Activated T-cell treated with anti-CD3 and anti-CD28 coated beads, Interleukin-2, amount 50 U/mL, for 4 hours (primary cell): ENCODE data around the gene NKIRAS2. TPM values are rescaled to one million over a fixed set of nuclear protein-coding genes. Genes with fewer than 3 reads are reported as not detected.

Experiments
- ATAC-seq, 2 donors: fragments of 200-7000 bp; cut with Tn5 transposase; one replicate each; pipeline ENCODE4 v1.10.0; 2021
- DNase-seq: peaks from one replicate; pipeline ENCODE4 v3.0.0-alpha.2; 2020
- H3K27me3 Mint-ChIP-seq: one replicate; pipeline ENCODE4 v1.8.0; 2021; ENCODE audit warnings: low read depth, mixed read lengths
- H3K36me3 Mint-ChIP-seq: one replicate; pipeline ENCODE4 v1.8.0; 2022; ENCODE audit warnings: mixed read lengths; ENCODE audit not compliant: insufficient read depth
- H3K4me1 Mint-ChIP-seq: one replicate; pipeline ENCODE4 v1.8.0; 2021; ENCODE audit warnings: low read depth, mixed read lengths
- H3K4me3 Mint-ChIP-seq: one replicate; pipeline ENCODE4 v1.8.0; 2021; ENCODE audit warnings: mild to moderate bottlenecking, moderate library complexity, mixed read lengths
- H3K9me3 Mint-ChIP-seq: one replicate; pipeline ENCODE4 v1.8.0; 2021; ENCODE audit warnings: mixed read lengths
- total RNA-seq, 3 donors: library from RNA; stranded (reverse); gene quantifications; one replicate each; pipeline ENCODE4 v1.2.1, GENCODE V29; 2021

The NKIRAS2 gene
- total RNA-seq, 3 donors from 2014 or later: 33.4 to 35.8 (median 34.2) TPM

GRCh38 chr17:42050393-42051012 is 30.6 kb downstream of the NKIRAS2 start, which contains the start of gene C17orf113:
TSS of gene C17orf113 (minus strand) at chr17:42050601. CDS start at chr17:42043376, 7,225 bp downstream.
- ATAC-seq (peak; percentile 79 to 85), DNase-seq (peak; percentile 31)
- Mint-ChIP-seq H3K4me3 (peak within 1 kb of the TSS; percentile 76), H3K4me1 (peaks cover 4% of the 10 kb centered on the region), H3K9me3 (no peaks in the 10 kb centered on the region), H3K27me3 (peaks cover 51% of the 10 kb centered on the region), H3K36me3 (no peaks in the 10 kb centered on the region)

GRCh38 chr17:42051013-42051400 is 31.1 kb downstream of the NKIRAS2 start:
- Mint-ChIP-seq H3K4me3 (peak overlapping the region; percentile 57), H3K27me3 (peaks cover 53% of the 10 kb centered on the region), H3K4me1 (peaks cover 4% of the 10 kb centered on the region), H3K36me3 (no peaks in the 10 kb centered on the region), H3K9me3 (no peaks in the 10 kb centered on the region)
- DNase-seq (no peak), ATAC-seq (no peak)

DNA sequence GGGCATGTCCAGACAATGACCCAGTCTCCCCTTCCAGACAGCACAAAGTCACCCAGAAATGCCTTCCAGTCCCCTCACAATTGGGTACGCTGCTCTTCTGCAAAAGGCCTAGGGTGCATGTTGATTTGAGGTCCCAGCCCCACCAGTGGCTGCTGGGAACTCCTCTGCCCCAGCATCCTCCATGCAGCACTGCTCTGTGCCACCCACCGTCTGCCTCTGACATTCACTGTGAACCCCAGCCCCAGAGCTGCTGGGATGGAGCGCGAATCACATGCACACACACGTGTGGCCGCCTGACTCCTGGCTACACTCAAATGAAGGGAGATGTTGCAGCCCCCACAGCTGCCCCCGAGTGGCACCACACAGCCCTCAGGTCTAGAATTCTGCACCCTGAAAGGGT is 31.8 kb downstream of the NKIRAS2 start:
- peaks cover 53% of the 10 kb centered on the region for H3K27me3 Mint-ChIP-seq
- peak overlapping the region; percentile 57 for H3K4me3 Mint-ChIP-seq
- H3K36me3 Mint-ChIP-seq: no peaks in the 10 kb centered on the region
- H3K9me3 Mint-ChIP-seq: no peaks in the 10 kb centered on the region
- no peak for ATAC-seq
- peaks cover 4% of the 10 kb centered on the region for H3K4me1 Mint-ChIP-seq
- no peak for DNase-seq

- H3K36me3 Mint-ChIP-seq: no peaks in the 10 kb centered on the region
- no peak for DNase-seq
- H3K9me3 Mint-ChIP-seq: no peaks in the 10 kb centered on the region
- peaks cover 53% of the 10 kb centered on the region for H3K27me3 Mint-ChIP-seq
- no peak overlapping the region for H3K4me3 Mint-ChIP-seq
- ATAC-seq: no peak
- H3K4me1 Mint-ChIP-seq: peaks cover 4% of the 10 kb centered on the region
These were observed 32.5 kb downstream of the NKIRAS2 start for GRCh38 chr17:42052346-42052877.

GRCh38 chr17:42053731-42054500 is 34.0 kb downstream of the NKIRAS2 start:
- Mint-ChIP-seq H3K9me3 (no peaks in the 10 kb centered on the region), H3K4me1 (peaks cover 4% of the 10 kb centered on the region), H3K4me3 (no peak overlapping the region), H3K27me3 (peaks cover 53% of the 10 kb centered on the region), H3K36me3 (no peaks in the 10 kb centered on the region)
- ATAC-seq: no peak
- DNase-seq: no peak

DNA sequence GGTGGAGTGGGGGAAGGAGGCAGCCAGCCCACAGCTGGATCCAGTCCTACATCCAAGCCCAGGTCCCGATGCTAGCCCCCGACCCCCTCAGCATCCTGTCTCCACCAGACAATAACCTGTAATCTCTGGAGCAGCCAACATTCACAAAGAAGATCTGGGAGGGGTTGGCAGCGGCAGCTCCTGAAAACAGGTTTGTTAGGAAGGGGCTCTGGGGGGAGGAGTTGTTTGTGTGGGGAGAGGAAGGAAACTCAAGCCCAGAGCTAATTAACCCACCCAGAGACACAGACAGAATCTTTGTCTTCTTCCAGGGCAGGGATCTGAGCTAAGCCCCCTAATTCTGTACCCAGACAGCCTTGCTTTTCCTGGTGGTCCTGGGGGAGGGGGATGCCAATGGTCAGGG is 35.1 kb downstream of the NKIRAS2 start:
- DNase-seq (no peak), ATAC-seq (no peak)
- Mint-ChIP-seq H3K9me3 (no peaks in the 10 kb centered on the region), H3K4me3 (no peak overlapping the region), H3K27me3 (peaks cover 47% of the 10 kb centered on the region), H3K4me1 (peaks cover 3% of the 10 kb centered on the region), H3K36me3 (no peaks in the 10 kb centered on the region)

DNA sequence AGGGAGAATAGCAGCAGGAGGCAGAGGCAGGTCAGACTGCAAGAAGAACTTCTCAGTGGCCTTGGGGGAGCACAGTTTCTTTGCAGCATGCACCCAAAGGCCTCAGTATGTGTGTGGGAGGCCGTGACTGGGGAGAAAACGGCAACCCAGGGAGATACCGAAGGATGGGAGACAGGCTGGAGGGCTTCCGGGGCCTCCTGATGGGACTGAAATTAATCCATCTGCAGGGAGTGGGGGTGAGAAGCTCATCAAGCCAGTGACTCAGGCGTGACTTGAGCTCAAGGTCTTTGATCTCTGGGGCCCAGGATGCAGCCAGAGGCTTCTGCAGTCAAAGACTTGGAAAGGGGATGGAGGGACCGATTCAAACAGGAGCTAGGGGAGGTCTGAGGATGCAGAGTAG is 35.6 kb downstream of the NKIRAS2 start:
- peaks cover 47% of the 10 kb centered on the region for H3K27me3 Mint-ChIP-seq
- peaks cover 3% of the 10 kb centered on the region for H3K4me1 Mint-ChIP-seq
- ATAC-seq (peak in 1 of 2 donors; percentile 15), DNase-seq (no peak)
- no peaks in the 10 kb centered on the region for H3K9me3 Mint-ChIP-seq
- H3K4me3 Mint-ChIP-seq: no peak overlapping the region
- no peaks in the 10 kb centered on the region for H3K36me3 Mint-ChIP-seq

DNA sequence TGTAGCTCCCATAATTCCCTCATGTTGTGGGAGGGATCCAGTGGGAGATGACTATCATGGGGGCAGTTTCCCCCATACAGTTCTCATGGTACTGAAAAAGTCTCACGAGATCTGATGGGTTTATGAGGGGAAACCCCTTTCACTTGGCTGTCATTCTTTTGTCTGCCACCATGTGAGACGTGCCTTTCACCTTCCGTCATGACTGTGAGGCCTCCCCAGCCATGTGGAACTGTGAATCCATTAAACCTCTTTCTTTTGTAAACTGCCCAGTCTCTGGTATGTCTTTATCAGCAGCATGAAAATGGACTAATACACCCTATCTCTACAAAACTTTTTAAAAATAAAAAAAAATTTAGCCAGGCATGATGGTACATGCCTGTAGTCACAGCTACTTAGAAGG is 36.7 kb downstream of the NKIRAS2 start:
- no peaks in the 10 kb centered on the region for H3K9me3 Mint-ChIP-seq
- H3K27me3 Mint-ChIP-seq: peaks cover 39% of the 10 kb centered on the region
- H3K36me3 Mint-ChIP-seq: no peaks in the 10 kb centered on the region
- no peak for DNase-seq
- no peak overlapping the region for H3K4me3 Mint-ChIP-seq
- no peaks in the 10 kb centered on the region for H3K4me1 Mint-ChIP-seq
- no peak for ATAC-seq

GRCh38 chr17:42058063-42058462 is 38.2 kb downstream of the NKIRAS2 start:
- Mint-ChIP-seq H3K27me3 (peaks cover 26% of the 10 kb centered on the region), H3K9me3 (no peaks in the 10 kb centered on the region), H3K36me3 (no peaks in the 10 kb centered on the region), H3K4me1 (no peaks in the 10 kb centered on the region), H3K4me3 (no peak overlapping the region)
- DNase-seq: no peak
- ATAC-seq: no peak

GRCh38 chr17:42059815-42060214 is 39.9 kb downstream of the NKIRAS2 start:
- Mint-ChIP-seq H3K4me3 (no peak overlapping the region), H3K36me3 (no peaks in the 10 kb centered on the region)

DNA sequence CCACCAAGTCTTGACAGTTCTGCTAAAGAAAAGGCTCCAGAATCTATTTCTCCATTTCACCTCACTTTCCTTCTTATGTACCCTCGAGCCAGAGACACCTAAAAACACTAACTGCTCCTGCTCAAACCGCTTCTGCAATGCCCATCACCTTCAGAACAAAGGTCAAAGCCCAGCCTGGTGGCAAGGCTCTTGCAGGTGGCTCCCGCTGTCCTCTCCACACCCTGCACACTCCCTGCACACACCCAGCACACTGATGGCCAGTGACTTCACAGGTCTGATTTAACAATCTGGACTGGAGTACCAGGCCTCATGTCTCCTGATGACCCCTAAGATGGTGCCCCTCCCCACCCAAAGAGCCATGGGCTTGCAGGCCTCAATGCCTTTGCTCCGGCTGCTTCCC is 40.3 kb downstream of the NKIRAS2 start:
- H3K27me3 Mint-ChIP-seq: peaks cover 8% of the 10 kb centered on the region
- H3K36me3 Mint-ChIP-seq: no peaks in the 10 kb centered on the region
- no peak overlapping the region for H3K4me3 Mint-ChIP-seq
- H3K9me3 Mint-ChIP-seq: no peaks in the 10 kb centered on the region
- H3K4me1 Mint-ChIP-seq: peaks cover 5% of the 10 kb centered on the region
- no peak for ATAC-seq
- no peak for DNase-seq

More at GRCh38 chr17:42059815-42060214, 39.9 kb downstream of the NKIRAS2 start:
- peaks cover 4% of the 10 kb centered on the region for H3K4me1 Mint-ChIP-seq
- no peak for ATAC-seq
- H3K9me3 Mint-ChIP-seq: no peaks in the 10 kb centered on the region
- DNase-seq: no peak
- H3K27me3 Mint-ChIP-seq: peaks cover 13% of the 10 kb centered on the region

DNA sequence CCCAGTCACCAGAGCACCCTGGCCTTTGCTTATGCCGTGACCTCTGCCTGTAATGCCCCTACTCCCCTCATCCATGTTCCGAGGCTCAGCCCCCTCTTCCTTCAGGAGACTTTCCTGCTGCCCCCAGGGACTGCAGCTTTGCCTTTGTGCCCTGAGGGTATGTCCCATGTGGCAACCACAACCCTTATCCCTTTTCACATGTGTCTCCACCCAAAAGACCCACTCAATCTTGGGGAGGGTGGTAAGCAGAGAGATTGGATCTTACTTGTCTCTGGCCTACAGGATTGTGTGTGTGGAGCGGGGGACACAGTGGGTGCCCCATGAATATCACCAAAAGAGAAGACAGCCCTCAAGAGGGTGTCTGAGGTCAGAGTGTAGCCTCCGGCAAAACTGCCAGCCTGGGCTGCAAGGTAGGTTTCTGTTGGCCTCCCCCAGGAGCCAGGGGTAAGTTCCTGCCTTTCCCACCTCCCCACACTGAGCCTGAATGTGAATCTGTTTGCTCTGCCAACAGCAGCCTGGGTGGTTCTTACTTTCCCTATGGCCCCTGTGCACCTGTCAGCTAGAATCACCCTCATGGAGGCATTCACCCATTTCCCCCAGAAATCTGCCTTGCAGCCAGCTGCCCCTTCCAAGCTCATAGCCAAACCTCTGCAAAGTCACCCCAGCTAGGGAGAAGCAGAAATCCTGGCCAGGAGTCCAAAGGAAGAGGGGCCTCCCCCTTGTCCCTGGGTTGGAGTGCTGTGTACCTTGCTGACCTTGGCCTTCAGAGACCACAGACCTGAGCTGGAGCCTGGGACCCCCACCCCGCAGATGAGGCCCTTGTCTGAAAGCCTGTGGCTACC is 42.0 kb downstream of the NKIRAS2 start:
- Mint-ChIP-seq H3K4me3 (no peak overlapping the region), H3K9me3 (no peaks in the 10 kb centered on the region), H3K4me1 (peaks cover 5% of the 10 kb centered on the region), H3K27me3 (peaks cover 4% of the 10 kb centered on the region), H3K36me3 (no peaks in the 10 kb centered on the region)
- no peak for DNase-seq
- no peak for ATAC-seq

DNA sequence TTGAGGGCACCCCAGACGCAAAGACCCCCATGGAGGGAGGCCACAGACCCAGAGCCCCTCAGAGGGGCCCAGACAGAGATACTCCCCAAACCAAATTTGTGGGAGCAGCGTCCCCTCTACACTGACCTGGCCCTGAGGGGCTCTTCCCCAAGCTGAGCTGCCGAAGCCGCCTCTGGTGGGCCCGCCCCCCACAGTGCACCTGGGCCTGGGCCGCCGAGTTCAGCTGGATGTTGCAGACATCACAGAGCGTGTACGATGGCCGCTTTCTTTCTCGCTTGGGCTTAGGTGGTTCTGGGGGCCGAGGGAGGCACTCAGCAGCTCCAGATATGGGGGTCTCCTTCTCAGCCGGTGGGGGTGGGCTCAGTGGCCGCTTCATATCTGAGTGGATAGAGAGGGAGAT is 42.8 kb downstream of the NKIRAS2 start:
- H3K4me3 Mint-ChIP-seq: no peak overlapping the region

GRCh38 chr17:42065201-42065600 is 45.3 kb downstream of the NKIRAS2 start:
- peaks cover 5% of the 10 kb centered on the region for H3K4me1 Mint-ChIP-seq
- ATAC-seq (no peak), DNase-seq (no peak)
- peaks cover 2% of the 10 kb centered on the region for H3K27me3 Mint-ChIP-seq
- H3K9me3 Mint-ChIP-seq: no peaks in the 10 kb centered on the region
- no peaks in the 10 kb centered on the region for H3K36me3 Mint-ChIP-seq
- H3K4me3 Mint-ChIP-seq: no peak overlapping the region

More for the DNA sequence above, 42.8 kb downstream of the NKIRAS2 start:
- ATAC-seq: no peak
- DNase-seq: no peak
- no peaks in the 10 kb centered on the region for H3K9me3 Mint-ChIP-seq
- H3K27me3 Mint-ChIP-seq: peaks cover 4% of the 10 kb centered on the region
- no peaks in the 10 kb centered on the region for H3K36me3 Mint-ChIP-seq
- H3K4me1 Mint-ChIP-seq: peaks cover 5% of the 10 kb centered on the region
